Testis (tissue), 2 donors: ENCODE data around the gene TJP2.

Source experiments
- POLR2A ChIP-seq: fragments of 450-650 bp; IDR thresholded peaks from one replicate; pipeline ENCODE4 v1.6.1; 2017; ENCODE audit warnings: antibody characterized with exemption, mild to moderate bottlenecking, moderate library complexity
- TF ChIP-seq, protein P1 (sequence below), 3 experiments: fragments of 450-650 bp in 2 of 3; fragments of 200-600 bp in 1 of 3; sonication (generic) in 1 of 3; IDR thresholded peaks; one replicate each; pipeline ENCODE4 v1.5.1; 2016 to 2019; ENCODE audit warnings: antibody characterized with exemption in 3 of 3, mild to moderate bottlenecking in 2 of 3, moderate library complexity in 1 of 3

DNA sequence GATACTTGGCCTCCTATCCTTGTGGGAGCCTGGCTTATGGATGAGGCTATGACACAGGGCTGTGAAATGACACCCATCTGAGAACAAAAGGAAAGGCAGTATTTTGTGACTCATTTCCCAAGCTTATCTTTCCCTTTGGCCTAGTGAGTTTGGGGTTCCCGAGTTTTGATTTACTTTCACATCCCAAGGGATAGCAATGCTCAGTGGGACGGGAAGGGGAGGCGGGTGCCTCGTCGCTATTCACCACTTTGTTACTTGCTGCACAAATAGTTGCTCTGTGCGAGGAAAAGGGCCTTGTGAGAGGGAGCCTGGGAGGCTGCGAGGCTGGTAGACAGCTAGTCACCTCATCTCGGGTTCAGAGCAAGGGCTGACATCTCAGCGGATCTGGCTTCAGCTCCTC, 91.8 kb downstream of the TJP2 start:
- TF ChIP-seq, protein P1, sequence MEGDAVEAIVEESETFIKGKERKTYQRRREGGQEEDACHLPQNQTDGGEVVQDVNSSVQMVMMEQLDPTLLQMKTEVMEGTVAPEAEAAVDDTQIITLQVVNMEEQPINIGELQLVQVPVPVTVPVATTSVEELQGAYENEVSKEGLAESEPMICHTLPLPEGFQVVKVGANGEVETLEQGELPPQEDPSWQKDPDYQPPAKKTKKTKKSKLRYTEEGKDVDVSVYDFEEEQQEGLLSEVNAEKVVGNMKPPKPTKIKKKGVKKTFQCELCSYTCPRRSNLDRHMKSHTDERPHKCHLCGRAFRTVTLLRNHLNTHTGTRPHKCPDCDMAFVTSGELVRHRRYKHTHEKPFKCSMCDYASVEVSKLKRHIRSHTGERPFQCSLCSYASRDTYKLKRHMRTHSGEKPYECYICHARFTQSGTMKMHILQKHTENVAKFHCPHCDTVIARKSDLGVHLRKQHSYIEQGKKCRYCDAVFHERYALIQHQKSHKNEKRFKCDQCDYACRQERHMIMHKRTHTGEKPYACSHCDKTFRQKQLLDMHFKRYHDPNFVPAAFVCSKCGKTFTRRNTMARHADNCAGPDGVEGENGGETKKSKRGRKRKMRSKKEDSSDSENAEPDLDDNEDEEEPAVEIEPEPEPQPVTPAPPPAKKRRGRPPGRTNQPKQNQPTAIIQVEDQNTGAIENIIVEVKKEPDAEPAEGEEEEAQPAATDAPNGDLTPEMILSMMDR (IDR thresholded peaks at IDR 0.05): no peak
- TF ChIP-seq POLR2A: no peak
